Superior temporal gyrus (tissue), 1 donor: ENCODE results near the gene PCBD2.
"Not testable (repeated sequence)": the region's sequence is repeated elsewhere in the genome, so short reads cannot be mapped to it uniquely, and the experiment has no call there.

ENCODE experiments used
- DNase-seq: peaks from one replicate; pipeline ENCODE4 v3.0.0-alpha.2; 2016; ENCODE audit errors: extremely low spot score

The PCBD2 gene

GRCh38 chr5:134906811-134907210, 1.9 kb downstream of the PCBD2 start:
- no peak for DNase-seq

- not testable (repeated sequence) for DNase-seq
Observed at GRCh38 chr5:134910752-134911151, 5.8 kb downstream of the PCBD2 start.

- no peak for DNase-seq
Observed at GRCh38 chr5:134911285-134912206, 6.6 kb downstream of the PCBD2 start.

DNA sequence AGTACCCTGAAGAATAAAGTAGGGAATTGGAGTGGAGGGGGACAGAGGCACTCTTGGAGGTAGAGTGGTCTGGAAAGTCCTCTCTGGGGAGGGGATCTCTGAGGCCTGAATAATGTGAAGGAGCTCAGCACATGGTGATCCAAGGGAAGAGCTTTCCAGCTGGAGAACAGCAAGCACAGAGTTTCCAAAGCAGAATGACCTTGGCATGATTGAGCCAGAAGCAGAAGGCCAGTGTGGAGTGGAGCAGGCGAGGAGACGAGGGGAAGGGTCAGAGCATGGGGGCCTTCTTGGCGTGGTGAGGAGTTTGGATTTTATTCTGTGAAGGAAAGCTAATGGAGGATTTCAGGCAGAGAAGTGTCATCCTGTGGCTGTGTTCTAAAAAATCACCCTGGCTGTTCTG, 8.3 kb downstream of the PCBD2 start:
- no peak for DNase-seq

DNA sequence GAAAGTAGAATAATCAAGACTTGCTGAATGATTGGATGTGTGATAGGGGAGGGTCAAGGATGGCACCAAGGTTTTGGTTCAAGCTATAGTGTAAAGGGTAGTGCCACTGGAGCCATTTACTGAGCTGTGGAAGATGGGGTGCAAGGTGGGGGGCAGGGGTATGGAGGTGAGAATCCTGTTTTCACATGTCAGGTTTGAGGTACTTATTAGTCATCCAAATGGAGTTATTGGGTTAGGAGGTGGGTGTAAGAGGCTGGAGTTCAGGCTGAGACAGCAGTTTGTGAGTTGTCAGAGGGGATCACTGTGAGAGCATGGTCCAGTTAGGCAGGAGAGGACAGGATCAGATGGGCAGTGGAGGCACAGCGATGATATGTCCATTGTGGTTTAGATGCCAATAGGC, 8.9 kb downstream of the PCBD2 start:
- no peak for DNase-seq

GRCh38 chr5:134917070-134917815, 12.3 kb downstream of the PCBD2 start:
- no peak for DNase-seq

- no peak for DNase-seq
Observed at GRCh38 chr5:134918861-134919260, 13.9 kb downstream of the PCBD2 start.

GRCh38 chr5:134920848-134921575, 16.1 kb downstream of the PCBD2 start:
- DNase-seq: no peak

DNA sequence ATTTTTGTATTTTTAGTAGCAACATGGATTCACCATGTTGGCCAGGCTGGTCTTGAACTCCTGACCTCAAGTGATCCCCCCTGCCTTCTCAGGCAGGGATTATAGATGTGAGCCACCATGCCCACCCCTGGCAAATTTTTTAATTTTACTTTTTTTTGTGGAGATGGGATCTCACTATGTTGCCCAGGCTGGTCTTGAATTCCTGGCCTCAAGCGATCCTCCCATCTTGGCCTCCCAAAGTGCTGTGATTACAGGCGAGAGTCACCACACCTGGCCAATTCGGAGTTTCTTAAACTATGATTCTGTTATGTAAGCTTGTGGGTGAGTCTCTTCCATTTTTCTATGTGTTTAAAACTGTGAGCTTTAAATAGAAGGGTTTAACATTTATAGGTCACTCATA, 27.6 kb downstream of the PCBD2 start:
- no peak for DNase-seq

DNA sequence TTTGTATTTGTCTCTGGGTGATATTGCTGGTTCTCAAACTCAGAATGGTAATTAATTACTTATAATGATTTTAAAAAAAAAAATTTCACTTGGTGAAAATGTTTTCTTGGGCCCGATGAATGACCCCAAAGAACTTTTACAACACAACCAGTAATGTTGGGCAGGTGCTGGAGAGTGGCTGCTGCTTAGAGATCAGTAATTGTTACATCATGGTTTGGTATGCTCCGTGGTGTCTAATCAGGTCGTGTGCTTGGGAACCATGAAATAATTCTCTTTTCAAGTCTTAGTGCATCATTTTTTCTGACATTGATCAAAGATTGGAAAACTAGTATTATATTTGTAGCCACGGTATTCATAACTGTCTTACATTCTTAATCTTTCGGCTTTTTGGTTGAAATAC, 29.3 kb downstream of the PCBD2 start:
- no peak for DNase-seq

DNA sequence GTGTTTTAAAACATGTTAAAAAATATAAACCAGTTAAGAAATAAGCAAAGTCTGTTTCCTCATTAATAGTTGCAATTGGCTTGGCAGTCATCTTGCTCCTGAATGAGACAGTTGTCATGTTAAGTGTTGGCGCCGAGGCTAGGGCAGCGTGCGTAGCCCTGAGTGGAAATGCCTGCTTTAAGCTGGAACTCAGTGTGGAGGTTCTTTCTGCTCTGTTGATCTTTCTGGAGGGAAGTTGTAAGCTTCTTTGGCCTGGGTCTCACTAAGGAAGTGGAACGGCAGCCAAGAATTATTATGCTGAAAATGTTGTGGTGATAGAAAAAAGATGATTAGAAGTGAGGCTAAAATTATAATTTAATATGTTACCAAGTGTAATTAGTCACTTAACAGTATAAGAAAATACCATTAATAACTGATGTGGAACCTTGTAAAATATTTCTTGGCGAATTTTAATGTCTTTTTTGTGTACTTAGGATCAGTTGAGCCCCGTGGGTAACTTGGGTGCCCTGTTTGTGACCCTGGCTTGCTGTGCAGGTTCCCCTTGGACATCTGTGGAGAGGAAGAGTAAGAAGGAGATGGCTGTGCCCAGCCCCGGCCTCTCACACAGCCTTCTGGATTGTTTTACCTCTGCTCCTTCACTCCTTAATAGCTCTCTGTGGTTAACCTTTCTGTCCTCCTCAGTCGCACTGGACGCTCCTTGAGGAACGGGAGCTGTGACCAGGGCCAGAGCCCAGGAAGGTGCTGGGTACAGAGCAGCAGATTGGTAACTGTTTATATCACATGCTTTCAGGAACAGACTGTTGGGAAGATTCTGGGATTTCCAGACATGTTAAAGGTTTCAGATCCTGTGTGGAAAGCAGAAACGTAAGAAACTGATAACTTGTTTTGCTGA, 31.0 kb downstream of the PCBD2 start:
- no peak for DNase-seq

GRCh38 chr5:134937526-134937925, 32.6 kb downstream of the PCBD2 start:
- DNase-seq: no peak

GRCh38 chr5:134938030-134938429, 33.1 kb downstream of the PCBD2 start:
- no peak for DNase-seq

- no peak for DNase-seq
Observed at GRCh38 chr5:134939500-134939899, 34.6 kb downstream of the PCBD2 start.

- DNase-seq: no peak
Observed at GRCh38 chr5:134943547-134943946, 38.6 kb downstream of the PCBD2 start.

DNA sequence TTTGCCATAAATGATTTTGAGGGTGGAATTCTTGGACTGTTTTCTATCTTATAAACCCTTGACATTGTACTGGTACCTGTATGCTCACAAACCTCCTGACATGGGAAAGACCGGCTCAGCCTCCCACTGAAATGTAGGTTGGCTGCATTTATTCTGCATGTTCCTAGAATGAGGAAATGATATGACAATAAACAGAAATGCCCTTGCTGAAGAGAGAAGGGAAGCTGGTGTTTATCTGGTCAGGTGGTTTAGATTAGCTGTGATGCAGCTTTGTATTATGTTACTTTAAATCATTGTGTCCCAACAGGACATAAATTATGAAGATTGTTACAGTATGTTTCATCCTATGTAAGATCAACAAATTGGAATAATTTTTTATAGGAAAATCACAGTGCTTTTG, 39.7 kb downstream of the PCBD2 start:
- DNase-seq: no peak

DNA sequence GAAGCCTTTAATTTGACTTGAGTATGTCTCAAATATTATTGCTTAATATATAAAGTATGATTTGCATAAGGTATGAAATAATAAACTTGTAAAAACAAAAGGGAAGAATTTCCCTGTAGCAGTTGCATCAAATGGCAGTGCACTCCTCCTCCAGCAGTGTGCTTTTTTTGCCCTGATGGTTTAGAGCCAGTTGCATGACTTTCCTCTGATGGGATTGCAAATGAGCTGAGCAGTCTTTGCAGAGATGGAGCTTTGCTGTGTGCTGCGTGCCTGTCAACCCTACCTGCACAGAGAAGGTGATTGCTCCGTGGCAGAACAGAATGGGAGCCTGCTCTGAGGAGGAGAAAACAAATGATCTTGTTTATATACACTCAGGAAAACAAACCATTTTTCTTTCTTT, 40.1 kb downstream of the PCBD2 start:
- no peak for DNase-seq

- no peak for DNase-seq
Observed at GRCh38 chr5:134948911-134949310, 44.0 kb downstream of the PCBD2 start.

- no peak for DNase-seq
Observed at GRCh38 chr5:134949316-134949715, 44.4 kb downstream of the PCBD2 start.

DNA sequence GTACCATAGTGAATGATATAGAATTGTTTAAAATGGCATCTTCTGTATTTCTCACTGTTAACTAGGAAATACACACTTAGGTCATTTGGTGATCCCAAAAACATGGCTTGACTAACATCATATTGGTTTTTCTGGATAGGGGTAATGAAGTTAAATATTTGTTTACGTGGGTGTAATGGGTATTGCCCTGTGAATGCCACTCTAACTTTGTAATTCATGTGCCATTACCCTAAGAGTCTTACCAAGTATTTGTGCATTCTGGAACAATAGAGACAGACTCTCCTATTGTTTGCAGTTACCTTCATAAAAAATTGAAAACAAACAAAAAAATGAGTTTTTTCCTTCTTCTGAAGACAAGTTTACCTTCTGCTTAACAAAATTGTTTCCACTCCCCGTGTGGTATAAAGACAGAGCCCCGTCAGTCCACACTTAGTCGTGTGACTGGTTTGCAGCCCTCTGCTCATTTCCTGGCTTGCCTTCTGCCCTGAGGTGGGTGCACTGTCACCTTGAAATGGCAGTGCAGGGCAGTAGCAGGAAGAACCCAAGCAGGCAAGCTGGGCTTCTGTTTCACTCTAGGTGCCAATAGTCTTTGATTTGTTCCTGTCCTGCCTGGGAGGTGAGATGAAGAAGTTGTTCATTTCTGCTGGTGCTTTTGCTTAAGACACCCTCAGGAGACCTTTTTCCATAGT, 53.1 kb downstream of the PCBD2 start:
- DNase-seq: no peak

DNA sequence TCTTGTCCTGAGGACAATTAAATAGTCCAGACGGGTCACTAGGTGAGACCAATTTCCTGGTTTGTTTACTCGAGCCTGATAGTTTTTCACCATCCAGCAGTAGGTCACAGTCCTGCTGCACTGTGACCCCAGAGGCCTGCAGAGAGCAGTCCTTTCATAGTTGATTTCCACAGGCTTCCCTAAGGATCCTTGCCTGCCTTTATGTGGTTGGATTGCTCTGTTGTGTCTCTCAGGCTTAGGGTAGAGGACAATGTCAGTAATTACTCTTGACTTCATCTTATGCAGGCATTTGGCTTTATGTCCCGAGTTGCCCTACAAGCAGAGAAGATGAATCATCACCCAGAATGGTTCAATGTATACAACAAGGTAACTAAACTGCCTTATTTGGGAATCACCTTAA, 53.8 kb downstream of the PCBD2 start:
- no peak for DNase-seq
